Stimulated activated CD4-positive, alpha-beta T cell treated with anti-CD3 and anti-CD28 coated beads, Interleukin-2, amount 100 ng/mL, for 48 hours (primary cell): ENCODE data around the gene VWA5B1.

Source experiments
- DNase-seq, 2 donors: peaks; one replicate each; pipeline ENCODE4 v3.0.0-alpha.2; 2020

The VWA5B1 gene

DNA sequence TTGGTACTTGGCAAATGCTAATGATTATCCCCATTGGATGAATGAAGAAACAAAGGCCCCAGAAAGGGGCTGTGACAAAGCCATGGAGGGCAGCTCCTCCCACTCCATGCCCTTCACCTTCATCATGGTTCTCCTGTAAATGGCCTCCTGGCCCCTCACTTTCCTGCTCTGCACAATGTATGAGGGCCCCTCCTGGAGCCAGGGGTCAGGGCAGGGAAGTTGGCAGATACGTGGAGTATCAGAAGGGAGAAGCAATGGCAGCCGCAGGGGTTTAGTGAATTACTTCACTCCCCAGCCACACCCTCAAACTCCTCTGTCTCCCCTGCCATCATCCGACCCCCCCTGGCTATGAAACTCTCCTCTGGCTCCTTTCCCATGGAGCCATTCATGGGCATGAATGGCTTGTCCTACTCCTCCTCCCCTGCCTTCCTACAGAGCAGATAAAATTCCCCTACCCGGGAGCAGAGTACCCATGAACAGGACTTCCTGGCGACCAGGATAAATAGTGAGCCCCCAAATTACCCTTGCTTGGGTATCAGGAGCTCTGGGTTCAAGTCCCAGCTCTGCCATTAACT, 109.0 kb downstream of the VWA5B1 start:
- no peak for DNase-seq

DNA sequence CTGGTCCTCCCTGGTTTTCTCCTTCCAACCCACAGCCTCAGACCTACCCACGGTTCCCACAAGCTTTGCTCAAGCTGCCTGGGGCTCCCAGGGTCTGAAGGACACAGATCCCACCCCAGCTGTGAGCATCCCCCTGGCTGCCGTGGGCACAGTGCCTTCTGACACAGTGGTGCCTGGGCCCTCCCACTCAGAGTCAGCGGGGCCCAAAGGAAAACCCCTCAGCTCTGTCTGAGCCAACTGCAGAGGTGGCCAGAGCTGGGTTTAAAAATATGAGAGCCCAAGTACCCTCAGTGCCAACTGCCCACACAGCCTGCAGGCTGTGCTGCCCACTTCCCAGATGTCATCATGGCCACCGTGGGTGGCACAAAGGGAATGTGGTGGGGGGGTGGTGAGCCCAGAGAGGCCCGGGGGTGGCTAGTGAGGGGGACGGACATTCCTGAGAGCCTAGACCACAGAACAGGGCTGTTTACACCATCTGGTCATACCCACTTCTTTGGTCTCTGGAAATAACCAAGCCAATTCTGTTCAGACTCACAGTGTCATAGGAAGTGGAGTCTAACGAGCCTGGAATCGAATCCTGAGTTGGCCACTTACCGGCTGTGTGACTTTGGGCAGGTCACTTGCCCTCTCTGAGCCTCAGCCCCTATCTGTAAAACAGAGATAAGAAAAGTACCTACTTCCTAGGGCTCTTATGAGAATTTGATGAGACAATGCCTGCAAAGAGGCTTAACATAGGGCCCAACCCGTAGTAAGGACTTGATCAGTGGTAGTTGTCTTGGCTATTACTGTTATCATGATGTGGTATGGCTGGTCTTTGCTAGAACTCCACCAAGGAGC, 109.9 kb downstream of the VWA5B1 start:
- no peak for DNase-seq

DNA sequence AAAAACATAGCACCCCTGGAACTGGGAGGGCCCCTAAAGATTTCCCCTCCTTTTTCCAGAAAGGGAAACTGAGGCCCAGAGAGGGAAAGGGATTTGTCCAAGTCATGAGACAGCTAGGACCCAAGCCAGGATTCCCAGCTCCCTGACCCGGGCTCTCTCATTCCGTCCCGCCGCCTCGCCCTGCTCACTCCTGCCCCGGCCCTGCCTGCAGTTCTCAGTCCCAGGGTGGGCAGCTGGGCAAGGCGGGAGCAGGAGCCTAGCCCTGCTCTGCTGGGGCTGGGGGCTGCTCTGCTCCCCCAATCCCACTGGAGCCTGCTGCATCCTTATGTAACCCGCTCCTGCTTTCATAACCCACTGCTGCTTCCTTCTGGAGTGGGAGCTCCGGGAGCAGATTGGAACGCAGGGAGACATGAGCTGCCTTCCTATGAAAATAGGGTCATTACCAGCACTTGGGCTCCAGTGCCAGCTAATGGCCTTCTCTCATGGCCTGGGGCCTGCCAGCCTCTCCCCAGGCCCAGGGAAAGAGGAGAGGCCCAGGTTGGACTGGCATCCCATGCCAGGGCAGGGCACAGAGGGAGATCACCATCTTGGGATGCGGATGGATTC, 110.8 kb downstream of the VWA5B1 start:
- DNase-seq = no peak

DNA sequence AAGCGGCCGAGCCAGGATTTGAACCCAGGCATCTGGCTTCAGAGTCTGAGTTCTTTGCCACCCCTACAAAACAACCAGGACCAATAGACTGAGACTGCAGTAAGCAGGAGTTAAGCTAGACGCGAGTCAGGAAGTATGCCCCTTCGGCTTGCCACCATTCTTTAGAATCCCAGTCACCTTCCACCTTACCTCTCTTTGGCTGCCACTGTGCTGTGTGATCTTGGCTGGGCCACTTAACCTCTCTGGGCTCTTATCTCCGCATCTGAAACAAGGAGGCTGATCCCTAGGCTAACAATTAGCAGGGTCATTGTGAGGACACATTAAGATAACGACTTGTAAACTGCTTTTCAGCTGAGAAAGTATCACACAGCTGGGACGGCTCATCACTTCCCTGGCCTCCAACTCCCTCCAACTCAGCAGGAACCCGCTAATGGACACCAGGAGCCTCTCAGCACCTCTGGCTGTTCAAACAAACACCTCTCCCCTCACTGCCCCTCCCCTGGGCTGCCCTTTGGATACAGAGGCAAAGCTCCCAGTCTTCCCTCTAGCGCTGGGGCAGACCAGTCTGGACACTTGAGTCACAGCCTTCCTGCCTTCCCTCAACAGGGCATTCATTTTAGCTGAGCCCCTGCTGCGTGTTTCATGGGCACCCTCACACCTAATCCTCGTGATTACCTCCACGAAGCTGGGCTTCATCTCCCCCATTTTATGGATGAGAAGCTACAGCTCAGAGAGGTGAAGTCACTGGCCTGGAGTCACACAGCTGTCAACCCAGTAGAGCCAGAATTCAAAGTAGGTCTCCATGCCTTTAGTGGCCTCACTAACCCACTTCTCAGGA, 112.1 kb downstream of the VWA5B1 start:
- no peak for DNase-seq

DNA sequence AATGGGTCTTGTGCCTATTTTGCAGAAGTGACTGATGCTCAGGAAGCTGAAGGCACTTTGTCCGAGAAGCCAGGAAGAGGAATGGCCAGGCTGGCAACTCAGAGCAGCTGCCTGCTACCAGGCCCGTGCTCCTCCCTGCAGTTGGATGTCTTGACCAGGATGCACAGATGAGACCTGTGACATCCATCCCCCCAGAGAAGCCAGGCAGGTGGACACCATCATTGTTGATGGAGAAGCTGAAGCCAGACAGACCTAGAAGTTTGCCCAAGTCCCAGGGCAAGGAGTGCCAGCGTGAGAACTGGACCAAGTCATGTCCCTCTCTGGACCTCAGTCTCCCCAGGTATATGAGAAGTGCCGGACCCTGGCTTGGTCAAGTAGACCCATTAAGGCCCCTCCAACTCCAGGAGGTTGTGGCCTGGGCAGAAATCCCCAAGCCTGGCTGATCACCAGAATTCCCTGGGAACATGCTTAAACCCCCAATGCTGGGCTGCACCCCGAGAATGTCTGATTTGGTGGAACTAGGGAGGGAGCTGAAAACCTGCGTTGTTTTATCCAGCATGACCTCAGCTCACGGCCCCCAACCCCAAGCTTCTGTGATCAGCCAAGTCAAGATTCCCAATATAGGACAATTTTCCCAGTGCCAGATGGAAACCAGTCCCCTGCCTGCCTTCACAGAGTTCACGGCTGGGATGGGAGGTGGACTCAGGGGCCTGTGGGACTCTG, 112.9 kb downstream of the VWA5B1 start:
- no peak for DNase-seq

DNA sequence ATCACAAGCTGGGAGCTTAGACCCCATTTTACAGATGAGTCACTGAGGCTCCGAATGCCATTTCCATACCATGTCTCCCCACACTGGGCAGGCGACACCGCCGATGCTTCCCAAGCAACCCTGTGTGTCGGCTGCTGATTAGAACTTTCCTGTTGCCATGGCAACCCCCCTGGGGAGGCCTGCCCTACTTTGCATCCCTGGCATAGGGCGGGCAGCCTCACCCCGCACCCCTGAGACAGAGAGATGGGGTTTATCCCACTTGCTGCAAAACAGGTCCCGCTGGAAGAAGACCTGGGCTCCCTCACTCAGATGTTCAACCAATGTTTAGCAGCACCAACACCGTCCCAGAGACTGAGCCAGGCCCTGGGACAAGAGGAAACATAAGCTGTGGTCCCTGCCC, 113.8 kb downstream of the VWA5B1 start:
- no peak for DNase-seq
